ENCODE measurements around the gene PDPN.

PDPN gene

DNA sequence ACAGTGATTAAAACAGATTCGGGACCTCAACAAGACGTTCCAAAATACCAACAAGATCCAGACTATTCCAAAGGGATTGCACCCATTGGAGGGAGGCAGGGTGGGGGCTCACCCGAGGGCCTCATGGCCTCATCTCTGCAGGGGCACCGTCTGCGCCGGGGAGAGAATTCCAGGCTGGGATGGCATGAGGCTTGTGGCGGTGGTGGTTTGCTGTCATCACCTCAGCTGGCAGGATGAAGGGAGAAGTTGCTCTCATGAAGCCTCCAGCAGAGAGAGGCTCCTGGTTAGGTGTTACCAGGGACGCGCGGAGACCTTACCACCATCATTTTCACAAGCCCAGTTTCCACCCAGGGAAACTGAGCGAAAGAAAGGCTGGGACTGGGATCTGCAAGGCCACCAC is 6.7 kb upstream of the PDPN start:
- H3K4me3 ChIP-seq (replicated peaks; ENCODE audit: low read depth, low read length) = no peak overlapping the region
- TF ChIP-seq, protein P1, sequence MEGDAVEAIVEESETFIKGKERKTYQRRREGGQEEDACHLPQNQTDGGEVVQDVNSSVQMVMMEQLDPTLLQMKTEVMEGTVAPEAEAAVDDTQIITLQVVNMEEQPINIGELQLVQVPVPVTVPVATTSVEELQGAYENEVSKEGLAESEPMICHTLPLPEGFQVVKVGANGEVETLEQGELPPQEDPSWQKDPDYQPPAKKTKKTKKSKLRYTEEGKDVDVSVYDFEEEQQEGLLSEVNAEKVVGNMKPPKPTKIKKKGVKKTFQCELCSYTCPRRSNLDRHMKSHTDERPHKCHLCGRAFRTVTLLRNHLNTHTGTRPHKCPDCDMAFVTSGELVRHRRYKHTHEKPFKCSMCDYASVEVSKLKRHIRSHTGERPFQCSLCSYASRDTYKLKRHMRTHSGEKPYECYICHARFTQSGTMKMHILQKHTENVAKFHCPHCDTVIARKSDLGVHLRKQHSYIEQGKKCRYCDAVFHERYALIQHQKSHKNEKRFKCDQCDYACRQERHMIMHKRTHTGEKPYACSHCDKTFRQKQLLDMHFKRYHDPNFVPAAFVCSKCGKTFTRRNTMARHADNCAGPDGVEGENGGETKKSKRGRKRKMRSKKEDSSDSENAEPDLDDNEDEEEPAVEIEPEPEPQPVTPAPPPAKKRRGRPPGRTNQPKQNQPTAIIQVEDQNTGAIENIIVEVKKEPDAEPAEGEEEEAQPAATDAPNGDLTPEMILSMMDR (IDR thresholded peaks at IDR 0.05; ENCODE audit: low read length, missing control alignments) = no peak
- no peak for DNase-seq (ENCODE audit: low read depth)

- H3K4me3 ChIP-seq (replicated peaks; ENCODE audit: low read depth, low read length) = no peak overlapping the region
- TF ChIP-seq, protein P1 (IDR thresholded peaks at IDR 0.05; ENCODE audit: low read length, missing control alignments) = no peak
- no peak for DNase-seq (ENCODE audit: low read depth)
Measured at GRCh38 chr1:13577846-13578245, 5.8 kb upstream of the PDPN start.

GRCh38 chr1:13581446-13581845 is 2.2 kb upstream of the PDPN start:
- no peak overlapping the region for H3K4me3 ChIP-seq (replicated peaks; ENCODE audit: low read depth, low read length)
- TF ChIP-seq, protein P1 (IDR thresholded peaks at IDR 0.05; ENCODE audit: low read length, missing control alignments) = no peak
- DNase-seq (ENCODE audit: low read depth) = no peak

GRCh38 chr1:13582713-13583443 is 754 bp upstream of the PDPN start:
- DNase-seq (ENCODE audit: low read depth) = no peak
- TF ChIP-seq, protein P1 (IDR thresholded peaks at IDR 0.05; ENCODE audit: low read length, missing control alignments) = no peak
- no peak overlapping the region for H3K4me3 ChIP-seq (replicated peaks; ENCODE audit: low read depth, low read length)

GRCh38 chr1:13583966-13584791 is 547 bp downstream of the PDPN start:
- TF ChIP-seq, protein P1 (IDR thresholded peaks at IDR 0.05; ENCODE audit: low read length, missing control alignments) = no peak
- peak overlapping the region; percentile 64 for H3K4me3 ChIP-seq (replicated peaks; ENCODE audit: low read depth, low read length)
- peak; percentile 58 for DNase-seq (ENCODE audit: low read depth)

GRCh38 chr1:13584876-13585611 is 1.4 kb downstream of the PDPN start:
- DNase-seq (ENCODE audit: low read depth) = no peak
- peak overlapping the region; percentile 64 for H3K4me3 ChIP-seq (replicated peaks; ENCODE audit: low read depth, low read length)
- TF ChIP-seq, protein P1 (IDR thresholded peaks at IDR 0.05; ENCODE audit: low read length, missing control alignments) = no peak
